Stimulated activated CD4-positive, alpha-beta T cell treated with anti-CD3 and anti-CD28 coated beads, Interleukin-12 subunit alpha, Interleukin-12 subunit beta, amount 100 ng/mL, for 48 hours (primary cell): ENCODE data around the gene KBTBD13.
"Not testable (repeated sequence)": the region's sequence is repeated elsewhere in the genome, so short reads cannot be mapped to it uniquely, and the experiment has no call there.

Source experiments
- DNase-seq, 3 donors: peaks; one replicate each; pipeline ENCODE4 v3.0.0-alpha.2; 2020; ENCODE audit warnings: low read depth in 2 of 3, low spot score in 1 of 3

KBTBD13 gene

GRCh38 chr15:65087873-65088642 lies 11.5 kb downstream of the KBTBD13 start:
- no peak for DNase-seq

GRCh38 chr15:65088643-65089021 lies 12.1 kb downstream of the KBTBD13 start:
- DNase-seq: no peak

- no peak for DNase-seq
These were observed 12.8 kb downstream of the KBTBD13 start for GRCh38 chr15:65089206-65089824.

- DNase-seq: no peak
These were observed 15.6 kb downstream of the KBTBD13 start for GRCh38 chr15:65091946-65092770.

- DNase-seq: no peak
These were observed 16.6 kb downstream of the KBTBD13 start for GRCh38 chr15:65092911-65093792.

GRCh38 chr15:65093793-65094170 lies 17.2 kb downstream of the KBTBD13 start:
- not testable (repeated sequence) for DNase-seq

- DNase-seq: no peak
These were observed 17.9 kb downstream of the KBTBD13 start for GRCh38 chr15:65094294-65094995.

GRCh38 chr15:65095011-65095746 lies 18.6 kb downstream of the KBTBD13 start:
- DNase-seq: no peak

GRCh38 chr15:65095747-65096104 lies 19.2 kb downstream of the KBTBD13 start:
- no peak for DNase-seq

GRCh38 chr15:65096481-65097385 lies 20.2 kb downstream of the KBTBD13 start:
- DNase-seq: no peak

- DNase-seq: no peak
These were observed 21.2 kb downstream of the KBTBD13 start for GRCh38 chr15:65097651-65098263.

- no peak for DNase-seq
These were observed 22.8 kb downstream of the KBTBD13 start for GRCh38 chr15:65099336-65099735.

- DNase-seq: not testable (repeated sequence)
These were observed 23.3 kb downstream of the KBTBD13 start for GRCh38 chr15:65099801-65100200.

GRCh38 chr15:65100442-65100841 lies 23.9 kb downstream of the KBTBD13 start:
- DNase-seq: no peak

GRCh38 chr15:65101411-65101890 lies 24.9 kb downstream of the KBTBD13 start:
- DNase-seq: peak; percentile 19 to 58 (median 49)

GRCh38 chr15:65101891-65102708 lies 25.6 kb downstream of the KBTBD13 start:
- DNase-seq: no peak

- DNase-seq: no peak
These were observed 26.4 kb downstream of the KBTBD13 start for GRCh38 chr15:65102912-65103311.
